Hypothalamus (tissue), 51 donors: ENCODE results near the gene STAP1.

ENCODE experiments used
- DNase-seq, 51 donors: peaks; one replicate each; lab custom pipeline; 2025; lab: John Stamatoyannopoulos, UW

STAP1 gene

GRCh38 chr4:67554096-67554495 lies 4.4 kb upstream of the STAP1 start:
- no peak for DNase-seq

GRCh38 chr4:67555447-67555846 lies 3.1 kb upstream of the STAP1 start:
- no peak for DNase-seq

GRCh38 chr4:67556436-67556835 lies 2.1 kb upstream of the STAP1 start:
- no peak for DNase-seq

GRCh38 chr4:67565284-67565683 lies 6.8 kb downstream of the STAP1 start:
- DNase-seq: no peak

DNA sequence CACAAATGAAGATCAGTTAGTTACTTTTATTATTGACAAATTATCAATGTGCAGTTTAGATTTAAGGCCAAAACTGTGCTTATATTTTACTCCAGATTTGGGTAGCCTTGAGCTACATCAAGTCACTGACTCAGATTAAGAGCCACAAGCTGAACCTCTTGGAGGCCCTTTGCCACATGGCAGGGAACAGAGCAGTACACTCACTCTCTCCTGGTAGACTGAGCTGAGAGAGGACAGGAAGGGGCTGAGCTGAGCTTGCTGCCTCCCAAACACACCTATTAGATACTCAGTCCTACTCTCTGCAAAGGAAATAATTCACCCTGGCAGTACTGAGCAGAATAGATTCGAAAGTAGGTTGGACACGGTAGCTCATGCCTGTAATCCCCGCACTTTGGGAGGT lies 7.8 kb downstream of the STAP1 start:
- no peak for DNase-seq

DNA sequence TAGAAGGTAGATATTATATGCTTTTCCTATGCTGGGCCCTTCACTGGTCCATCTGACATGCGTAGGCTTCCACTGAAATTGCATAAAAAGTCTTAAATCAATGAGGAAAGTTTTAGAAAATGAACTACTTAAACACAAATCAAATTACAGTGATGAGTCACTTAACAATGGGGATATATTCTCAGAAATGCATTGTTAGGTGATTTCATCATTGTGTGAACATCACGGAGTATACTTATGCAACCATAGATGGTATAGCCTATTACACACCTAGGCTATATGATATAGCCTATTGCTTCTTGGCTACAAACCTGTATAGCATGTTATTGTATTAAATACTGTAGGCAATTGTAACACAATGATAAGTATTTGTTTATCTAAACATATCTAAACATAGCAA lies 10.3 kb downstream of the STAP1 start:
- no peak for DNase-seq

DNA sequence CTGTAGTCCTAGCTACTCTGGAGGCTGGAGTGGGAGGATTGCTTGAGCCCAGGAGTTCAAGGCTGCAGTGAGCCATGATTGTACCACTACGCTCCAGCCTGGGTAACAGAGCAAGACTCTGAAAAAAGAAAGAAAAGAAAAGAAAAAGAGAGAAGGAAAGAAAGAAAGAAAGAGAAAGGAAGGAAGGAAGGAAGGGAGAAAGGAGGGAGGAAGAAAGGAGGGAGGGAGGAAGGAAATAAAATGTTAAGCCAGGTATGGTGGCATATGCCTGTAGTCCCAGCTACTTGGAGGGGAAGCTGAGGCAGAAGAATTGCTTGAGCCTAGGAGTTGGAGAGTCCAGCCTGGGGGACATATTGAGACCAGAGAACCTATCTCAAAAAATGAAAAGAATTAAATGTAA lies 12.0 kb downstream of the STAP1 start:
- no peak for DNase-seq

DNA sequence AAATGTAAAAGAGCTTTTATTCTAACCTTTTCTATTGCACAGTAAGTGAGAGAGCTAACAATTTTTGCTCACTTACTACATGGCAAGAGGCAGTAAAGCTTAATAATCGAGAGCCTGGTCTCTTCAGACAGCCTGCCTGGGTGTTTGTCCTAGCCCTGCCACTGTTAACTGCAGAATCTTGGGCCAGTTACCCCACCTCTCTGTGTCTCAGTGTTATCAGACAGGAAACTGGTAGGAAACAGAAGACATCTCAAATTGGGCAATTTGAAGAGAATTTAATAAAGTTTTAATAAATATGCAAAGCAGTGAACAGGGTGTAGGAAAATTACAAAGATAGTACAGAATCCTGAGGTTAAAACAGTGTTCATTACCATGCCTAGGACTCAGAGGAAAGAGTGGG lies 13.4 kb downstream of the STAP1 start:
- DNase-seq: no peak

DNA sequence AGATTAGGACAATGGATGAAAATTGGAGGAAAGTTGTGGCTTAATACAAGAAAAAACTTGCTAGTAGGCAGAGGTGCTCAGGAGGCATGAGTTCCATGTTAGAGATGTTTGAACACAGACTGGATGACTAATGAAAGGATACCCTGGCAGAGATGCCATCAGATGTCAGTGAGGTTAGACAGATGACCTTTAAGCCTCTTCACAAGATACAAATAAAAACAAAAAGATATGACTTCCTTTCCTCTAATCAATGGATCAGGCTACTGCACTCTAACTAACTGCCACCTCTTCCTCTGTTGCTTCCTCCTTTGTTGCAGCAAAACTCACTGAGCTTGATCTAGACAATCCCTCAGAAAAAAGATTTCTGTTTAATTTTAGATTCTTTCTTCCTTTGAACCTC lies 14.7 kb downstream of the STAP1 start:
- no peak for DNase-seq

DNA sequence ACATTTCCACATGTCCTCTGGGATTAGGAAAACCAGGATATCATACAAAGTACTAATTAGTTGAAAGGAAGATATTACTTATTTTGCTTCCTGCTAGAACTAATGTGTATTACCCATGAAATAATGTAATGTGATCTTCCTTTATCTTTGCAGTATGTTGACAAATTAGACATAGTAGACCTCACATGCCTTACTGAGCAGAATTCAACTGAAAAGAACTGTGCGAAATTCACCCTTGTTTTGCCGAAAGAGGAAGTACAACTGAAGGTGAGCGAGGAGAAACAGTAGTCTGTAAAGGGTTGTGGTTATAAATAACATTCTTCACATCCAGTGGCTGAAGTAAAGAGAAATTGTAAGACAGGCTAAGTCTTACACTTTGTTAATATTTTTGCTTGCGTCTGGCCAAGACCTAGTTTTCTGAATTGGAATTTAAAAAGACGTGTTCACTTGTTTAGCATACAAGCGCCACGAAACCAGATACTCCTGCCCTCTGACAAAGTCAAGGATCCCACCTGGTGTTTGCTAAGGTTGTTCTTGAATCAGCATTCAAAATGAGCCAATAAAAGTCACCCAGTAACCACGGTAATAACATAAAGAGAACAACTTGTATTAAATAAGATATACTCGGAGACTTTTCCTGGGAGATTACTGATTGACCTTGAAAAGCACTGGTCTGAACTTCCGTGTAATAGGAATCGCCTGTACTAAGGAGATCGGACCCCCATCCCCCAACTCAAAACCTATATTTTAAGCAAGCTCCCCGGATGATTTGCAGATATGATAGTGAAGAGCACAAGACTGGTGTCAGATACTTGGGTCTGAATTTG lies 16.9 kb downstream of the STAP1 start:
- DNase-seq: no peak

DNA sequence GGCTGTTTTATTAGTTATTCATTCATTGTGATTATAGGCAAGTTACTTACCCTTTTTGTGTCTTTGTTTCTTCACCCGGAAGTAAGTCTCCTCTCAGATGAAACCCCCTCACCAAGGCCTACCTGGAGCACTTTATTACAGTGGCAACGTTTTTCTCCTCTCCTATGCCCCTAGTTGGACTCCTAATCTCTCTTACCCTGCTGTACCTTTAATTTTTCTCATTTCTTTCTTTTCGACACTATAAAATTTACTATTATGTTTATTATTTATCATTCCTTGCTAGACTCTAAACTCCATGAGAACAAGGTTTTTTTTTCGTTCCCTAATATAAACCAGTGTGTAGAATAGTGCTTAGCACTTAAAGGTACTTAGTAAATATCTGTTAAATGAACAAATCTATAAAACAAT lies 17.5 kb downstream of the STAP1 start:
- DNase-seq: no peak

- DNase-seq: no peak
These were observed 18.0 kb downstream of the STAP1 start for GRCh38 chr4:67576538-67576937.

GRCh38 chr4:67580577-67580976 lies 22.1 kb downstream of the STAP1 start:
- DNase-seq: no peak

DNA sequence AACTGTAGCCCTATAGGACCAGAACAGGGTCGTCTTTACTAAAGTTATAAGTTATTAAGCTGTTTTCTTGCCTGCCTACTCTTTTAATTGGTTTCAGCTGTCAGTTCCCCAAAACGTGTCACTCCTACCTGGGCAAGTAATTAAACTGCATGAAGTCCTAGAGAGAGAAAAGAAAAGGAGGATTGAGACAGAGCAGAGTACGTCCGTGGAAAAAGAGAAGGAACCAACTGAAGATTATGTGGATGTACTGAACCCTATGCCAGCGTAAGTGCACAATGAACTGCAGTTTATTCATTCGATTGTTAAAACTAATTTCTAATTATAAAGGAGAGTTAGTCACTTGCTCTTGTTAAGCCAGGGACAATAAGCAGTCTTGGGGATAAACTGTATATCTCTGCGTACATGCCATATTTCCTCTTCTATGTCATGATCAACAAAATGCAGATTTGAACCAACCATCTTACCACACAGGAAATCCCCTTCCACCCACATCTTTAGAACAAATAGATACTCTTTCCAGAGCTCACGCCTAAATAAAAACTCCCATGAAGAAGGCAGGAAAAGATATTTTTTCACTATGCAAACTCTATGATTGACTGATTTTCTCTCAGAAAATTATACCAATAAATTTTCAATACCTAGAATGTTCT lies 22.8 kb downstream of the STAP1 start:
- no peak for DNase-seq

- no peak for DNase-seq
These were observed 23.4 kb downstream of the STAP1 start for GRCh38 chr4:67581913-67582312.

- no peak for DNase-seq
These were observed 26.0 kb downstream of the STAP1 start for GRCh38 chr4:67584496-67584895.

DNA sequence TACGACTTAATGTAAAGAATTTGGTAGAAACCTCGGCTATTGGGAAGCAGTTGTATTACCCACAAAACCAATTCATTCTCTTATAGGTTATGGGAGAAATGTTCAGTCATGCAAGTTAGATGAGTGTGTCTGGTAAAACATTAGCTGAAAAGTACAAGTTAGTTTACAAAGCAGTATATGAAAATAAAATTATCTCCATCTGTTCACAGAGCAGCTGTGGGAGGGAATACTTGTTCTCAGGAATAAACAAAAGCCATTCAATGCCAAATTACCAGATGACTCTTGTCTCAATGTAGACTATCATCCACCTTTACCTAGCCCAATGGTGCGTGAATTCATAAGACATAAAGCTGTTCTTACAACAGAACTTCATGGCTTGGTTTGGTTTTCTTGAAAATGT lies 28.6 kb downstream of the STAP1 start:
- no peak for DNase-seq

- no peak for DNase-seq
These were observed 35.2 kb downstream of the STAP1 start for GRCh38 chr4:67593741-67594175.

- DNase-seq: no peak
These were observed 44.9 kb downstream of the STAP1 start for GRCh38 chr4:67603310-67604028.

DNA sequence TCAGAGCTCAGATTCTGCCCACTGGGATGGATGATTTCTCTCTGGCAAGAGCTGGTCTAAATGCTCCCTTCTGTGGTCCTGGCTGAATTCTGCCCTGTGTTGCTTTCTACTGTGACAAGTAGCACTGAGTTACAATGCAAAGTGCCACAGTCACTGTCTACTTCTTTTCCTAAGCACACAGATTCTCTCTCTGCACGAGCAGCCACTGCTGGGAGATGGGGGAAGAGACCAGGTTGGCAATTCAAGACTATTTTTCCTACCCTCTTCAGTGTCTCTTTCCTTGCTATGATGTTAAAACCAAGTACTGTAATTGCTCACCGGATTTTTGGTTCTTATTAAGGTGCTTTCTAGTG lies 45.5 kb downstream of the STAP1 start:
- DNase-seq: no peak

DNA sequence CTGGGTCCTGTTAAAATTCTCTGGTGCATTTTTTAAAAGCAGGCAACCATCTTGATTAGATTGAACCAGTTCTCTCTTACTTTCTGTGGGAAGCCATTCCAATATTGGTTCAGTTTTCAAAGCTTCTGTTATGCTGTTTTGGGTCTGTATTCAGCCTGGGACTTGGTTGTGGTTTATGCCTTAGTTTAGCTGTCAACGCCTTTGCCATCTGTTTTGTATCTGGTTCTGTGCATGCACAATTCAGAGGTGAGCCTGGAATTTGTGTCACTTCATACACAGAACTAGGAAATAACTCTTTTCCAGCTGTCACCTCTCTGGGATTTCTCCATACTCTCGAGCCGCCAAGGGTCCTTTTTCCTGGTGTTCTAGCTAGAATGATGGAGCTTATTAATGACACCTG lies 46.2 kb downstream of the STAP1 start:
- DNase-seq: no peak

- no peak for DNase-seq
These were observed 49.5 kb downstream of the STAP1 start for GRCh38 chr4:67608027-67608426.
